K562 (cell line): ENCODE results near the gene ZNF529. TPM values are rescaled to one million over a fixed set of nuclear protein-coding genes. Genes with fewer than 3 reads are reported as not detected.

Experiments used
- ATAC-seq: fragments of 200-7000 bp; cut with Tn5 transposase; 3 replicates; pipeline ENCODE4 v1.9.1; 2020; ENCODE audit warnings: moderate library complexity
- BruUV-seq: library from RNA; stranded (reverse); fragments of 400-500 nt; replicated peaks from 2 replicates; lab custom pipeline; 2021; lab: Mats Ljungman, UMichigan
- CTCF ChIA-PET: fragments of 300-600 bp; formaldehyde crosslinking; extraction: SDS; loops from one replicate; lab custom pipeline; 2021; ENCODE audit warnings: low intra/inter-chr PET ratio; lab: Yijun Ruan, JAX
- POLR2A ChIA-PET: fragments of 300-600, 350-650 bp; sonication (Branson Sonifier 250); formaldehyde crosslinking; extraction: SDS; loops from one replicate; lab custom pipeline; 2021; ENCODE audit warnings: antibody characterized with exemption, inconsistent platforms; lab: Yijun Ruan, JAX
- DNase-seq, 4 experiments: peaks; one replicate each; pipeline versions ENCODE4 v3.0.0 to v3.0.0-alpha.2; 2011 to 2018; ENCODE audit warnings: low spot score in 3 of 4, mixed read lengths in 3 of 4; ENCODE audit errors: extremely low read depth in 1 of 4
- FAIRE-seq: peaks from 2 replicates; lab custom pipeline; 2011; peaks lifted over from hg19 to GRCh38; lab: Jason Lieb, UNC
- H2AFZ ChIP-seq: 2 replicates; pipeline ENCODE4 v1.6.0; 2011; ENCODE audit warnings: low read depth, low read length, control low read depth, inconsistent platforms
- H3K27ac ChIP-seq: fragments of 200-600 bp; 3 replicates; pipeline ENCODE4 v1.8.0; 2011; ENCODE audit warnings: low read depth, mild to moderate bottlenecking, control low read depth, inconsistent platforms, low read length, moderate library complexity, mixed read lengths; ENCODE audit errors: extremely low read depth
- H3K27me3 ChIP-seq, 2 experiments: fragments of 300-600 bp in 1 of 2; 2 replicates in 1 of 2; 3 replicates in 1 of 2; pipeline versions ENCODE4 v1.6.0 to v1.8.0; 2011; ENCODE audit warnings: inconsistent platforms in 2 of 2, low read length in 2 of 2, mild to moderate bottlenecking in 1 of 2, mixed read lengths in 1 of 2, moderate library complexity in 1 of 2; ENCODE audit not compliant: control insufficient read depth in 2 of 2, insufficient read depth in 2 of 2
- H3K36me3 ChIP-seq: fragments of 300-600 bp; 3 replicates; pipeline ENCODE4 v1.8.0; 2011; ENCODE audit warnings: mild to moderate bottlenecking, low read length, inconsistent platforms; ENCODE audit not compliant: control insufficient read depth, insufficient read depth
- H3K4me1 ChIP-seq, 2 experiments: fragments of 200-600 bp in 1 of 2; replicated peaks in 1 of 2; 2 replicates in 1 of 2; 3 replicates in 1 of 2; pipeline versions ENCODE4 v1.5.1 to v1.8.0; 2011; ENCODE audit warnings: inconsistent platforms in 2 of 2, low read length in 2 of 2, mild to moderate bottlenecking in 1 of 2, mixed read lengths in 1 of 2, moderate library complexity in 1 of 2; ENCODE audit not compliant: control insufficient read depth in 2 of 2, insufficient read depth in 2 of 2
- H3K4me2 ChIP-seq: 2 replicates; pipeline ENCODE4 v1.6.1; 2011; ENCODE audit warnings: low read length, control low read depth, inconsistent platforms, mixed read lengths; ENCODE audit not compliant: insufficient read depth
- H3K4me3 ChIP-seq: fragments of 200-600 bp; sonication (generic), shearing (Covaris generic); 2 replicates; pipeline ENCODE4 v1.5.1; 2016; ENCODE audit warnings: control low read depth, inconsistent platforms
- H3K79me2 ChIP-seq: fragments of 200-600 bp; 3 replicates; pipeline ENCODE4 v1.8.0; 2011; ENCODE audit warnings: low read length, inconsistent platforms; ENCODE audit not compliant: control insufficient read depth, insufficient read depth
- H3K9ac ChIP-seq, 2 experiments: 2 replicates each; pipeline versions ENCODE4 v1.6.0 to v1.6.1; 2011; ENCODE audit warnings: low read depth in 2 of 2, low read length in 2 of 2, control low read depth in 1 of 2, inconsistent platforms in 1 of 2, mild to moderate bottlenecking in 1 of 2, mixed read lengths in 1 of 2; ENCODE audit not compliant: insufficient read depth in 1 of 2
- H3K9me1 ChIP-seq: one replicate; pipeline ENCODE4 v1.6.0; 2011; ENCODE audit warnings: inconsistent platforms, mild to moderate bottlenecking, low read length, moderate library complexity; ENCODE audit not compliant: control insufficient read depth, insufficient read depth
- H3K9me3 ChIP-seq: replicated peaks from 2 replicates; pipeline ENCODE4 v1.5.1; 2011; ENCODE audit warnings: low read depth, low read length, inconsistent platforms; ENCODE audit not compliant: control insufficient read depth, insufficient read depth
- H4K20me1 ChIP-seq: replicated peaks from 2 replicates; pipeline ENCODE4 v1.6.1; 2011; ENCODE audit warnings: low read length, inconsistent platforms, mixed read lengths; ENCODE audit not compliant: control insufficient read depth, insufficient read depth
- CXXC5 ChIP-seq: fragments of 250-450 bp; sonication (Bioruptor Pico); IDR thresholded peaks from 2 replicates; pipeline ENCODE4 v1.8.0; 2022; ENCODE audit warnings: inconsistent platforms, mild to moderate bottlenecking, moderate library complexity
- ETV6 ChIP-seq, 3 experiments: fragments of 150-350 bp in 1 of 3; sonication (generic) in 1 of 3; formaldehyde crosslinking in 1 of 3; IDR thresholded peaks; 2 replicates each; pipeline versions ENCODE4 v1.6.1 to v1.8.0; 2014 to 2022; ENCODE audit warnings: borderline replicate concordance in 2 of 3, low read depth in 2 of 3, antibody characterized with exemption in 1 of 3, low read length in 1 of 3, mild to moderate bottlenecking in 1 of 3, missing genetic modification reagents in 1 of 3
- FOSL1 ChIP-seq: fragments of 200-800 bp; sonication (Bioruptor generic); conservative IDR thresholded peaks from 2 replicates; pipeline ENCODE4 v1.6.1; 2016; ENCODE audit warnings: missing genetic modification characterization, missing compliant biosample characterization
- MCM2 ChIP-seq: fragments of 450-650 bp; IDR thresholded peaks from 2 replicates; pipeline ENCODE4 v1.6.1; 2017; ENCODE audit warnings: low read depth, mild to moderate bottlenecking
- PKNOX1 ChIP-seq: fragments of 450-650 bp; IDR thresholded peaks from 2 replicates; pipeline ENCODE4 v1.6.1; 2016
- RBFOX2 ChIP-seq: fragments of 200-400 bp; formaldehyde crosslinking; IDR thresholded peaks from 2 replicates; pipeline ENCODE4 v1.6.1; 2017; ENCODE audit warnings: low read depth, mild to moderate bottlenecking, low read length, moderate library complexity
- SMAD1 ChIP-seq: fragments of 150-350 bp; IDR thresholded peaks from 2 replicates; pipeline ENCODE4 v1.6.1; 2014; ENCODE audit warnings: low read length, low read depth; ENCODE audit not compliant: partially characterized antibody
- SRSF7 ChIP-seq: fragments of 200-400 bp; formaldehyde crosslinking; optimal IDR thresholded peaks from 2 replicates; pipeline ENCODE3; 2017; ENCODE audit warnings: mild to moderate bottlenecking, low read depth, low read length
- TEAD2 ChIP-seq: fragments of 450-650 bp; IDR thresholded peaks from 2 replicates; pipeline ENCODE4 v1.6.1; 2016; ENCODE audit warnings: missing genetic modification characterization, control low read depth, missing compliant biosample characterization
- THAP12 ChIP-seq: fragments of 250-450 bp; sonication (Bioruptor Pico); IDR thresholded peaks from 2 replicates; pipeline ENCODE4 v1.9.0; 2021; ENCODE audit warnings: mild to moderate bottlenecking, inconsistent platforms
- ZBTB17 ChIP-seq: fragments of 450-650 bp; formaldehyde crosslinking; IDR thresholded peaks from 2 replicates; pipeline ENCODE4 v1.4.0; 2020; ENCODE audit warnings: mild to moderate bottlenecking
- ZFP36 ChIP-seq: fragments of 150-350 bp; IDR thresholded peaks from 2 replicates; pipeline ENCODE4 v1.6.1; 2018; ENCODE audit warnings: low read length, low read depth; ENCODE audit not compliant: partially characterized antibody
- WGBS: fragments of 100-300 bp; shearing (Covaris generic); methylation state at CpG from one replicate; pipeline ENCODE4 v1.1.6; 2016; ENCODE audit warnings: low coverage, mixed read lengths; ENCODE audit not compliant: insufficient coverage; ENCODE audit errors: missing lambda C conversion rate; 5-methylcytosine and 5-hydroxymethylcytosine counted together
- in situ Hi-C: fragments of 300-500 bp; cut with MboI; formaldehyde crosslinking; loops from 4 replicates; pipeline ENCODE4 v1.15.0; 2018; ENCODE audit warnings: inconsistent platforms, mixed read lengths
- intact Hi-C: fragments of 100-400 bp; cut with micrococcal nuclease; formaldehyde crosslinking; loops from 2 replicates; pipeline ENCODE4 v1.14.2; 2022
- polyA plus RNA-seq, 8 experiments: library from polyadenylated mRNA; depleted of rRNA in 4 of 8; stranded (reverse) in 5 of 8; unstranded in 3 of 8; fragments of >200 nt; fragmentation: Nextera tagmentation in 2 of 8; fragmentation: Illumina TruSeq in 1 of 8; extraction: Ambion mirVana in 2 of 8; extraction: Trizol in 1 of 8; gene quantifications; 2 replicates each; pipeline versions ENCODE4 v1.2.1 to v1.2.3, GENCODE V29; 2011 to 2014; ENCODE audit warnings: inconsistent platforms in 1 of 8, missing spikeins in 1 of 8
- total RNA-seq, 7 experiments: library from RNA; depleted of rRNA in 6 of 7; stranded (reverse); fragments of >200 nt in 6 of 7; fragmentation: Illumina TruSeq in 2 of 7; extraction: Trizol in 2 of 7; gene quantifications; 2 replicates each; pipeline versions ENCODE4 v1.2.1 to v1.2.3, GENCODE V29; 2011 to 2021; ENCODE audit warnings: low replicate concordance in 1 of 7
- TF ChIP-seq, protein P1 (sequence below): sonication (generic); formaldehyde crosslinking; IDR thresholded peaks from 2 replicates; pipeline ENCODE4 v1.8.1; 2023; ENCODE audit warnings: mild to moderate bottlenecking, missing genetic modification reagents
- TF ChIP-seq, protein P2 (sequence below): fragments of 250-450 bp; sonication (Bioruptor Pico); IDR thresholded peaks from 2 replicates; pipeline ENCODE4 v1.9.0; 2021; ENCODE audit warnings: mild to moderate bottlenecking

ZNF529 gene
- total and polyA plus RNA-seq, 9 of the 15 experiments (the other 6 are each of a cell fraction or from before 2014, with no cell fraction given), result 2.4 to 12.6 (median 6.3) TPM

GRCh38 chr19:36564391-36564790, 8.7 kb downstream of the ZNF529 start:
- H4K20me1 ChIP-seq, result no peaks in the 10 kb centered on the region
- no peak for ATAC-seq
- no peak overlapping the region for H3K4me3 ChIP-seq
- peaks cover 2% of the 10 kb centered on the region for H3K9me3 ChIP-seq
- no TSS peak for BruUV-seq
- ChIA-PET POLR2A (interaction anchor here (1.5 kb wide), 1 partner anchor 9 kb away, joined by 8 read pairs; the partner anchor contains the start of gene ZNF529), CTCF (no interaction called here)
- no peak for TF ChIP-seq RBFOX2
- TF ChIP-seq, protein P1, sequence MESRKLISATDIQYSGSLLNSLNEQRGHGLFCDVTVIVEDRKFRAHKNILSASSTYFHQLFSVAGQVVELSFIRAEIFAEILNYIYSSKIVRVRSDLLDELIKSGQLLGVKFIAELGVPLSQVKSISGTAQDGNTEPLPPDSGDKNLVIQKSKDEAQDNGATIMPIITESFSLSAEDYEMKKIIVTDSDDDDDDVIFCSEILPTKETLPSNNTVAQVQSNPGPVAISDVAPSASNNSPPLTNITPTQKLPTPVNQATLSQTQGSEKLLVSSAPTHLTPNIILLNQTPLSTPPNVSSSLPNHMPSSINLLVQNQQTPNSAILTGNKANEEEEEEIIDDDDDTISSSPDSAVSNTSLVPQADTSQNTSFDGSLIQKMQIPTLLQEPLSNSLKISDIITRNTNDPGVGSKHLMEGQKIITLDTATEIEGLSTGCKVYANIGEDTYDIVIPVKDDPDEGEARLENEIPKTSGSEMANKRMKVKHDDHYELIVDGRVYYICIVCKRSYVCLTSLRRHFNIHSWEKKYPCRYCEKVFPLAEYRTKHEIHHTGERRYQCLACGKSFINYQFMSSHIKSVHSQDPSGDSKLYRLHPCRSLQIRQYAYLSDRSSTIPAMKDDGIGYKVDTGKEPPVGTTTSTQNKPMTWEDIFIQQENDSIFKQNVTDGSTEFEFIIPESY, result no peak
- no peak for TF ChIP-seq THAP12 (CRISPR knock-in tag)
- no peak for TF ChIP-seq TEAD2 (tag)
- no peak for TF ChIP-seq CXXC5 (CRISPR knock-in tag)
- TF ChIP-seq ETV6 (IDR thresholded peaks at IDR 0.05; ENCODE audit: borderline replicate concordance in 1 of 2, low read depth in 2 of 2, low read length in 1 of 2), result no peak
- no peak for TF ChIP-seq ETV6 (CRISPR knock-in tag; IDR thresholded peaks at IDR 0.05; ENCODE audit: borderline replicate concordance)
- TF ChIP-seq MCM2, result no peak
- no peak for TF ChIP-seq SRSF7
- TF ChIP-seq, protein P2, sequence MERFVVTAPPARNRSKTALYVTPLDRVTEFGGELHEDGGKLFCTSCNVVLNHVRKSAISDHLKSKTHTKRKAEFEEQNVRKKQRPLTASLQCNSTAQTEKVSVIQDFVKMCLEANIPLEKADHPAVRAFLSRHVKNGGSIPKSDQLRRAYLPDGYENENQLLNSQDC (CRISPR knock-in tag), result no peak
- no peak for TF ChIP-seq SMAD1
- no peak for TF ChIP-seq ZFP36
- no peak for TF ChIP-seq FOSL1
- TF ChIP-seq PKNOX1, result no peak
- TF ChIP-seq ZBTB17, result no peak
- intact Hi-C loops (no loop called here), in situ Hi-C loops (no loop called here)
- H3K36me3 ChIP-seq, result peaks cover 26% of the 10 kb centered on the region; the same call in 2 of the 3 replicates
- no peak for DNase-seq
- H2AFZ ChIP-seq, result no peak overlapping the region
- H3K27ac ChIP-seq, result no peak overlapping the region
- no peak overlapping the region for H3K4me2 ChIP-seq
- peaks cover 34% of the 10 kb centered on the region; the same call in 2 of the 3 replicates for H3K79me2 ChIP-seq
- no peaks in the 10 kb centered on the region for H3K27me3 ChIP-seq
- no peaks in the 10 kb centered on the region; a peak in 1 of 5 replicates for H3K4me1 ChIP-seq
- no peak overlapping the region for H3K9ac ChIP-seq
- FAIRE-seq, result no peak
- no peaks in the 10 kb centered on the region for H3K9me1 ChIP-seq
- WGBS, result 100% methylated on average over 1 of the region's 1 CpG
